SK-N-SH (cell line): ENCODE results near the gene S100Z. TPM values are rescaled to one million over a fixed set of nuclear protein-coding genes. Genes with fewer than 3 reads are reported as not detected.

ENCODE experiments used
- CTCF ChIA-PET: fragments of 300-600, 350-600 bp; formaldehyde crosslinking; extraction: SDS; loops from one replicate; lab custom pipeline; 2021; lab: Yijun Ruan, JAX
- POLR2A ChIA-PET: fragments of 350-600 bp; sonication (Branson Sonifier 250); formaldehyde crosslinking; extraction: SDS; loops from one replicate; lab custom pipeline; 2020; ENCODE audit warnings: antibody characterized with exemption, inconsistent platforms; lab: Yijun Ruan, JAX
- DNase-seq: peaks from one replicate; pipeline ENCODE4 v3.0.0; 2012
- H2AFZ ChIP-seq: fragments of 200-600 bp; sonication (generic); 2 replicates; pipeline ENCODE4 v1.8.1; 2016; ENCODE audit warnings: antibody characterized with exemption, mild to moderate bottlenecking, low read depth
- H3F3A ChIP-seq: fragments of 200-600 bp; sonication (generic); replicated peaks from 2 replicates; pipeline ENCODE3; 2016; ENCODE audit warnings: antibody characterized with exemption, mild to moderate bottlenecking; ENCODE audit not compliant: insufficient read depth
- H3K27ac ChIP-seq, 2 experiments: fragments of 200-500 bp in 1 of 2; fragments of 200-600 bp in 1 of 2; sonication (Bioruptor generic) in 1 of 2; sonication (generic), shearing (Covaris generic) in 1 of 2; 2 replicates each; pipeline versions ENCODE4 v1.5.1 to v1.6.1; 2014 to 2016; ENCODE audit warnings: low read depth in 2 of 2, inconsistent platforms in 1 of 2, low read length in 1 of 2, mild to moderate bottlenecking in 1 of 2, mixed read lengths in 1 of 2
- H3K27me3 ChIP-seq: fragments of 200-600 bp; sonication (generic), shearing (Covaris generic); 2 replicates; pipeline ENCODE4 v1.6.1; 2016; ENCODE audit warnings: mixed run types; ENCODE audit not compliant: insufficient read depth
- H3K36me3 ChIP-seq, 2 experiments: fragments of 200-500 bp in 1 of 2; fragments of 200-600 bp in 1 of 2; sonication (Bioruptor generic) in 1 of 2; sonication (generic) in 1 of 2; replicated peaks in 1 of 2; 2 replicates each; pipeline versions ENCODE3 to v1.5.1; 2014 to 2016; ENCODE audit warnings: low read length in 1 of 2, mild to moderate bottlenecking in 1 of 2; ENCODE audit not compliant: insufficient read depth in 2 of 2, control insufficient read depth in 1 of 2
- H3K4me1 ChIP-seq, 2 experiments: fragments of 200-500 bp in 1 of 2; fragments of 200-600 bp in 1 of 2; sonication (Bioruptor generic) in 1 of 2; sonication (generic), shearing (Covaris generic) in 1 of 2; 2 replicates each; pipeline versions ENCODE4 v1.5.1 to v1.6.1; 2014 to 2016; ENCODE audit warnings: low read depth in 1 of 2, low read length in 1 of 2, mixed run types in 1 of 2; ENCODE audit not compliant: insufficient read depth in 2 of 2, control insufficient read depth in 1 of 2
- H3K4me2 ChIP-seq: fragments of 200-600 bp; sonication (generic), shearing (Covaris generic); 2 replicates; pipeline ENCODE4 v1.6.1; 2017; ENCODE audit warnings: mixed run types
- H3K4me3 ChIP-seq, 2 experiments: fragments of 200-500 bp in 1 of 2; fragments of 200-600 bp in 1 of 2; sonication (Bioruptor generic) in 1 of 2; sonication (generic), shearing (Covaris generic) in 1 of 2; 2 replicates each; pipeline versions ENCODE4 v1.5.1 to v1.8.1; 2014 to 2016; ENCODE audit warnings: low read depth in 2 of 2, inconsistent platforms in 1 of 2, low read length in 1 of 2, mild to moderate bottlenecking in 1 of 2, mixed read lengths in 1 of 2, moderate library complexity in 1 of 2
- H3K79me2 ChIP-seq: fragments of 200-600 bp; sonication (generic); 2 replicates; pipeline ENCODE4 v1.8.1; 2017; ENCODE audit warnings: mild to moderate bottlenecking; ENCODE audit not compliant: insufficient read depth
- H3K9ac ChIP-seq: fragments of 200-600 bp; sonication (generic); 2 replicates; pipeline ENCODE4 v1.6.1; 2017; ENCODE audit warnings: mixed run types
- H3K9me2 ChIP-seq: fragments of 200-600 bp; sonication (generic); 2 replicates; pipeline ENCODE4 v1.6.1; 2017; ENCODE audit warnings: mixed run types
- H3K9me3 ChIP-seq: fragments of 200-600 bp; sonication (generic); 2 replicates; pipeline ENCODE4 v1.6.1; 2017; ENCODE audit warnings: mixed run types, mild to moderate bottlenecking, moderate library complexity
- H4K20me1 ChIP-seq: fragments of 200-600 bp; sonication (generic); 2 replicates; pipeline ENCODE4 v1.6.1; 2017; ENCODE audit warnings: mild to moderate bottlenecking, mixed run types; ENCODE audit not compliant: insufficient read depth
- CTCF ChIP-seq: fragments of 200-600 bp; sonication (generic); IDR thresholded peaks from 2 replicates; pipeline ENCODE4 v1.6.1; 2017; ENCODE audit warnings: antibody characterized with exemption, mild to moderate bottlenecking, moderate library complexity
- EZH2phosphoT487 ChIP-seq: fragments of 200-600 bp; sonication (generic); IDR thresholded peaks from 2 replicates; pipeline ENCODE4 v1.6.1; 2017; ENCODE audit warnings: low read depth, mixed run types, mild to moderate bottlenecking, antibody characterized with exemption, moderate library complexity, borderline replicate concordance
- FOXM1 ChIP-seq: IDR thresholded peaks from 2 replicates; pipeline ENCODE4 v1.4.0; 2012; ENCODE audit warnings: low read depth, mild to moderate bottlenecking
- GATA2 ChIP-seq: sonication (generic); formaldehyde crosslinking; IDR thresholded peaks from 2 replicates; pipeline ENCODE4 v1.5.0; 2020; ENCODE audit warnings: mild to moderate bottlenecking, missing genetic modification reagents
- IRF3 ChIP-seq: fragments of 150-350 bp; IDR thresholded peaks from 2 replicates; pipeline ENCODE4 v1.6.1; 2016; ENCODE audit warnings: mild to moderate bottlenecking, low read depth, low read length
- MAX ChIP-seq: IDR thresholded peaks from 2 replicates; pipeline ENCODE4 v1.4.0; 2012; ENCODE audit warnings: low read depth
- MXI1 ChIP-seq: IDR thresholded peaks from 2 replicates; pipeline ENCODE4 v1.6.1; 2012; ENCODE audit warnings: mild to moderate bottlenecking, low read depth, low read length, improper control_type of control experiment
- NFIC ChIP-seq: IDR thresholded peaks from 2 replicates; pipeline ENCODE4 v1.4.0; 2012; ENCODE audit warnings: borderline replicate concordance
- RFX5 ChIP-seq: IDR thresholded peaks from 2 replicates; pipeline ENCODE4 v1.6.1; 2012; ENCODE audit warnings: mild to moderate bottlenecking, improper control_type of control experiment, low read length
- SIN3A ChIP-seq: IDR thresholded peaks from 2 replicates; pipeline ENCODE4 v1.6.1; 2012; ENCODE audit warnings: low read depth, mild to moderate bottlenecking, low read length, moderate library complexity, borderline replicate concordance
- SMC3 ChIP-seq: IDR thresholded peaks from 2 replicates; pipeline ENCODE4 v1.6.1; 2012; ENCODE audit warnings: low read depth, low read length, improper control_type of control experiment
- TEAD4 ChIP-seq: IDR thresholded peaks from 2 replicates; pipeline ENCODE4 v1.4.0; 2012; ENCODE audit warnings: mild to moderate bottlenecking, borderline replicate concordance; ENCODE audit not compliant: insufficient read depth
- USF1 ChIP-seq: IDR thresholded peaks from 2 replicates; pipeline ENCODE4 v1.4.0; 2012; ENCODE audit warnings: low read depth, borderline replicate concordance
- USF2 ChIP-seq: fragments of 150-350 bp; IDR thresholded peaks from 2 replicates; pipeline ENCODE4 v1.6.1; 2017; ENCODE audit warnings: antibody characterized with exemption, low read length, low read depth, borderline replicate concordance
- ZBTB33 ChIP-seq: IDR thresholded peaks from 2 replicates; pipeline ENCODE4 v1.4.0; 2012; ENCODE audit warnings: low read depth, borderline replicate concordance
- WGBS: methylation state at CpG from one replicate; pipeline ENCODE4 v1.1.6; 2017; ENCODE audit warnings: low lambda C conversion rate; 5-methylcytosine and 5-hydroxymethylcytosine counted together
- polyA plus RNA-seq, 3 experiments: library from polyadenylated mRNA; depleted of rRNA; stranded (reverse); fragments of >200 nt; gene quantifications; 2 replicates each; pipeline ENCODE4 v1.2.3, GENCODE V29; 2012

S100Z gene
- polyA plus RNA-seq, 1 of the 3 experiments (the other 2 are of a cell fraction): not detected

GRCh38 chr5:76954383-76954763 is 104.6 kb downstream of the S100Z start:
- CTCF ChIA-PET: interaction anchor here (1.0 kb wide), 1 partner anchor 9 kb away, joined by 3 read pairs; no protein-coding TSS in a partner anchor
- Histone ChIP-seq H3F3A (no peaks in the 10 kb centered on the region), H3K4me2 (peak overlapping the region; percentile 63; the same call in 1 of the 2 replicates), H3K36me3 (no peaks in the 10 kb centered on the region), H3K27me3 (peaks cover 35% of the 10 kb centered on the region), H4K20me1 (no peaks in the 10 kb centered on the region), H2AFZ (no peak overlapping the region), H3K27ac (no peak overlapping the region), H3K79me2 (no peaks in the 10 kb centered on the region), H3K4me3 (peak overlapping the region in 1 of 2 experiments; percentile 34; a peak in 1 of 4 replicates), H3K4me1 (peaks cover 0 to 4% of the 10 kb centered on the region in 2 experiments; a peak in 1 of 4 replicates), H3K9me3 (no peaks in the 10 kb centered on the region), H3K9ac (no peak overlapping the region), H3K9me2 (no peaks in the 10 kb centered on the region)
- DNase-seq: peak; percentile 25
- POLR2A ChIA-PET: no interaction called here
- 37% methylated on average over 18 of the region's 25 CpGs for WGBS
- TF ChIP-seq SMC3 (no peak), MXI1 (no peak), RFX5 (no peak), NFIC (no peak)

GRCh38 chr5:76956033-76956432 is 106.2 kb downstream of the S100Z start:
- H4K20me1 ChIP-seq: no peaks in the 10 kb centered on the region
- ChIA-PET CTCF (interaction anchor here (1.6 kb wide), 1 partner anchor 26 kb away, joined by 3 read pairs; no protein-coding TSS in a partner anchor), POLR2A (no interaction called here)
- no peaks in the 10 kb centered on the region for H3K9me2 ChIP-seq
- no peak overlapping the region for H2AFZ ChIP-seq
- WGBS: 68% methylated on average over 2 of the region's 2 CpGs
- peaks cover 41% of the 10 kb centered on the region for H3K27me3 ChIP-seq
- no peaks in the 10 kb centered on the region for H3K36me3 ChIP-seq
- H3K4me1 ChIP-seq: peaks cover 0 to 4% of the 10 kb centered on the region in 2 experiments; a peak in 1 of 4 replicates
- DNase-seq: no peak
- no peaks in the 10 kb centered on the region for H3F3A ChIP-seq
- no peaks in the 10 kb centered on the region for H3K9me3 ChIP-seq
- H3K9ac ChIP-seq: no peak overlapping the region
- no peaks in the 10 kb centered on the region for H3K79me2 ChIP-seq
- H3K4me2 ChIP-seq: no peak overlapping the region
- TF ChIP-seq GATA2 (CRISPR knock-in tag): no peak
- TF ChIP-seq FOXM1: no peak
- TF ChIP-seq CTCF: no peak
- no peak for TF ChIP-seq USF2
- TF ChIP-seq ZBTB33: no peak
- TF ChIP-seq EZH2phosphoT487: no peak
- no peak for TF ChIP-seq TEAD4
- TF ChIP-seq SIN3A: no peak
- TF ChIP-seq USF1: no peak
- no peak for TF ChIP-seq IRF3
- TF ChIP-seq MAX: no peak
- no peak overlapping the region for H3K4me3 ChIP-seq
- H3K27ac ChIP-seq: no peak overlapping the region
